Activated CD8-positive, alpha-beta T cell treated with anti-CD3 and anti-CD28 coated beads for 36 hours (primary cell): ENCODE results near the gene SH3GL2. TPM values are rescaled to one million over a fixed set of nuclear protein-coding genes. Genes with fewer than 3 reads are reported as not detected.

Experiments used
- ATAC-seq: fragments of 200-7000 bp; cut with Tn5 transposase; one replicate; pipeline ENCODE4 v1.10.0; 2021; ENCODE audit warnings: mild to moderate bottlenecking, moderate library complexity
- CTCF ChIA-PET: fragments of 350-600 bp; sonication (Branson Sonifier 250); formaldehyde crosslinking; loops from one replicate; lab custom pipeline; 2021; ENCODE audit warnings: antibody characterized with exemption; lab: Charles Lee
- POLR2A ChIA-PET: fragments of 350-600 bp; sonication (Branson Sonifier 250); formaldehyde crosslinking; loops from one replicate; lab custom pipeline; 2021; ENCODE audit warnings: antibody characterized with exemption; lab: Charles Lee
- DNase-seq: peaks from one replicate; pipeline ENCODE4 v3.0.0-alpha.2; 2020
- H3K27ac Mint-ChIP-seq: one replicate; pipeline ENCODE4 v1.8.0; 2021; ENCODE audit warnings: mild to moderate bottlenecking, mixed read lengths
- H3K27me3 Mint-ChIP-seq: one replicate; pipeline ENCODE4 v1.8.0; 2021; ENCODE audit warnings: mixed read lengths
- H3K36me3 Mint-ChIP-seq: one replicate; pipeline ENCODE4 v1.8.0; 2021; ENCODE audit warnings: low read depth, mixed read lengths
- H3K4me1 Mint-ChIP-seq: one replicate; pipeline ENCODE4 v1.8.0; 2021; ENCODE audit warnings: low read depth, mixed read lengths
- H3K4me3 Mint-ChIP-seq: one replicate; pipeline ENCODE4 v1.8.0; 2021; ENCODE audit warnings: mild to moderate bottlenecking, moderate library complexity, mixed read lengths
- H3K9me3 Mint-ChIP-seq: one replicate; pipeline ENCODE4 v1.8.0; 2021; ENCODE audit warnings: mixed read lengths
- CTCF ChIP-seq: fragments of 200-600 bp; IDR thresholded peaks from one replicate; pipeline ENCODE4 v1.8.0; 2022; ENCODE audit warnings: antibody characterized with exemption, mild to moderate bottlenecking
- intact Hi-C: fragments of 100-400 bp; cut with micrococcal nuclease; formaldehyde crosslinking; loops from one replicate; pipeline ENCODE4 v1.10.0; 2022
- total RNA-seq, 2 experiments: library from RNA; stranded (reverse); gene quantifications; one replicate each; pipeline ENCODE4 v1.2.3, GENCODE V29; 2021

SH3GL2 gene
- total RNA-seq, 2 experiments from 2014 or later: not detected

- no peaks in the 10 kb centered on the region for H3K9me3 Mint-ChIP-seq
- no peak overlapping the region for H3K4me3 Mint-ChIP-seq
- DNase-seq (no peak), ATAC-seq (no peak)
- TF ChIP-seq CTCF: no peak
- no peak overlapping the region for H3K27ac Mint-ChIP-seq
- POLR2A ChIA-PET: no interaction called here
- peaks cover 2% of the 10 kb centered on the region for H3K27me3 Mint-ChIP-seq
- no peaks in the 10 kb centered on the region for H3K4me1 Mint-ChIP-seq
- intact Hi-C loops: no loop called here
- CTCF ChIA-PET: no interaction called here
- no peaks in the 10 kb centered on the region for H3K36me3 Mint-ChIP-seq
Measured at GRCh38 chr9:17588941-17589340, 10.1 kb downstream of the SH3GL2 start.

DNA sequence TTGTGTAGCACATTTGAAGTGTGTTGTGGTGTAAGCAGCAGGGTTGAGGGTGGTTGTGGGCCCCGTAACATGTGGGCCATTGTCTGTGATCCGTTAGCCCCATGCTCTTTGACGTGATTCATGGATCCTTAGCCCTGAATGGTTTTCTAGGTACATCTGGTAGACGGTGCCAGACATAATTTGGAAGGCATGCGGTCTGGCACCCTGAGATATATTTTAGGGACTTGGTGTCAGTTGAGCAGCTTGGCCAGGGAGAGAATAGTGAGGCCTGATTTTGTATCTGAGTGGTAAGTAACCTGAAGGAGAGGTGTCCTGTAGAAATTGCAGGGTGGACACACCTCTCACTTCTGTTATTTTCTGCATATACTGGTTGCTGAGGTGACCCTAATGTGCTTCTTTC is 10.9 kb downstream of the SH3GL2 start:
- DNase-seq: no peak
- Mint-ChIP-seq H3K9me3 (no peaks in the 10 kb centered on the region), H3K27me3 (peaks cover 2% of the 10 kb centered on the region), H3K4me1 (no peaks in the 10 kb centered on the region), H3K36me3 (no peaks in the 10 kb centered on the region), H3K4me3 (no peak overlapping the region), H3K27ac (no peak overlapping the region)
- TF ChIP-seq CTCF: no peak
- intact Hi-C loops: no loop called here
- ATAC-seq: no peak
- POLR2A ChIA-PET: no interaction called here
- CTCF ChIA-PET: no interaction called here

DNA sequence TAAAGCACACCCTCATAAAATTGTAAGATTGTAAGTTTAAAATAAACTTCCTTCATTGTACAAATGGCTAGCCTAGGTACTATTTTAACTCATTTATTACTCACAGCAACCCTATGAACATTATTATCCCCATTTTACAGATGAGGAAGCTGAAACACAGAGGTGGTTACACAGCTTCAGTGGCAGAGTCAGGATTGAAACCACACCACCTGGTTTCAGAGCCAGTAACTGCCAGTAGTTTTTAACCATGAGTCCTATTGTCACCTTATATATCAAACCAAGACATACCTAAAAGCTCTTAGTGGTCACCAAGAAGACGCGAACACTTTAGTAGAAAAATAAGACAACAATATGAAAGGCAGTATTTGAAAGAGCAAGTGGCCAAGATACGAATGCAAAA is 16.1 kb downstream of the SH3GL2 start:
- Mint-ChIP-seq H3K4me1 (no peaks in the 10 kb centered on the region), H3K27ac (no peak overlapping the region), H3K9me3 (peaks cover 2% of the 10 kb centered on the region), H3K36me3 (no peaks in the 10 kb centered on the region), H3K27me3 (peaks cover 2% of the 10 kb centered on the region), H3K4me3 (no peak overlapping the region)
- intact Hi-C loops: no loop called here
- DNase-seq: no peak
- no peak for ATAC-seq
- TF ChIP-seq CTCF: no peak
- POLR2A ChIA-PET: no interaction called here
- CTCF ChIA-PET: no interaction called here

- Mint-ChIP-seq H3K9me3 (peaks cover 2% of the 10 kb centered on the region), H3K27me3 (peaks cover 2% of the 10 kb centered on the region), H3K4me1 (no peaks in the 10 kb centered on the region), H3K4me3 (no peak overlapping the region), H3K27ac (no peak overlapping the region), H3K36me3 (no peaks in the 10 kb centered on the region)
- ChIA-PET POLR2A (no interaction called here), CTCF (no interaction called here)
- TF ChIP-seq CTCF: no peak
- ATAC-seq: no peak
- DNase-seq: no peak
- intact Hi-C loops: no loop called here
Measured at GRCh38 chr9:17597977-17598376, 19.1 kb downstream of the SH3GL2 start.

- no peak overlapping the region for H3K4me3 Mint-ChIP-seq
- intact Hi-C loops: no loop called here
- no peak for TF ChIP-seq CTCF
- H3K27ac Mint-ChIP-seq: no peak overlapping the region
- ChIA-PET POLR2A (no interaction called here), CTCF (no interaction called here)
- H3K9me3 Mint-ChIP-seq: peaks cover 2% of the 10 kb centered on the region
- H3K36me3 Mint-ChIP-seq: no peaks in the 10 kb centered on the region
- ATAC-seq: no peak
- H3K4me1 Mint-ChIP-seq: no peaks in the 10 kb centered on the region
- no peak for DNase-seq
- peaks cover 1% of the 10 kb centered on the region for H3K27me3 Mint-ChIP-seq
Measured at GRCh38 chr9:17600962-17601593, 22.2 kb downstream of the SH3GL2 start.
